SIG-M5 treated with dmso at 0.1 percent for 504 hours (cell line): ENCODE measurements around the gene ZNF223.

ENCODE experiments used
- DNase-seq: peaks from one replicate; lab custom pipeline; 2025; ENCODE audit not compliant: unreplicated experiment; lab: John Stamatoyannopoulos, UW

The ZNF223 gene

GRCh38 chr19:44051650-44052402 is at the start of gene ZNF223:
ZNF223 (plus strand) TSS chr19:44052036; CDS start chr19:44055177, 3,141 bp downstream.
- peak; percentile 67 for DNase-seq

DNA sequence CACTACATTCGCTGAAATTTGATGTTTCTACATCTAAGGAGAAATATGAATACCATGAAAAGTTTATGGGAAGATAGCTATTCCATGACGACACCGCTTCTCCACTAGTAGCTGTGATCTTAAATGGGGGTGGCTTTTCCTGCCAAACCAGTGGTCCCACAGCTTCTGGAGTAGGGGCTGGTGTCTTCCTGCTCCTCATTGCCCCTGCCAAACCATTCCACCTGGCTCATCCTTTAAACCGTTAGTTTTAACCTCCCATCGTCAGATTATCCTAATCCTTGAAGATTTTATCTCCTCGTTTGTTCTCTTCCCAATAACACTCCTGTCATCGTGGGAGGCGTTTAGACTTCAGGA is 49.6 kb upstream of the ZNF223 start:
- DNase-seq, result no peak

DNA sequence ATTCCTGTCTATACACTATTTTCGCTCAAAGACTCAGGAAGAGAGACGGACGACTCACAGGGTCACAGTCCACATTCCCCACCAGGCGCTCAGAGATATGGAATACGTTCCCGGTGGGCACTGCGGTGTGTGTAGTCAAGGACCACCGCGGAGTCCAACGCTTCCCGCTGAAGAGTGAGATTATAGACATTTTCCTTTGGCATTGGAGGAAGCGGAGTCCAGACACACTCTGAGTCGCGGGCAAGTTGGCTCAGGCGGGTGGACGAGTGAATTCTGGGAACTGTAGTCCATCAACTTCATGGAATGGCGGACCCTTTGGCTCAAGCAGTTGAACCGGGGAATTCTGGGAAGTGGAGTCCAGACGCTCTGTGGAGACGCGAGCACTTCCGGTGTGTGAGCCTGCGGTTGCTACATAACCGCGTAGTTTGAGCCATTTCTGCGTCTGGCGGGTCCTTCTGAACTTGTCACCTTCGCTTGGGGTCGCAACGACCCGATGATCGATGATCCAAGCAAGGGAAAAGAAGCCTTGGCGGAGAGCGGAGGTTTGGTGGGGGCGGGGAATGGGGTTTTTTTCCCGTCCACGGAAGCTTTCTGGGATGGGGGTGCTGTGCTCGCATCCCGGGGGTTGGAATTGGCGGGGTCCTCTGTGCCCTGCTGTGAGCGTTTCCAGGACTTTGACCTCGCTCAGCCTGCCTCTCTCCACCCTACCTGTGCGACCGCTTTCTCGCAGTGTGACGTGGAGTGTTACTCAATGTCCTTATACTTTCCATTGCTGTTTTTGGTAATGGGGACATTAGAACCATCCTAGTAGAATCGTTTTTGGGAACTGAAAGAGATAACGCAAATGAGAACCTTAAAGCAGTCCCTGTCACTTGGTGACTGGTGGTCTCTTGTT is 49.0 kb upstream of the ZNF223 start, which contains the start of gene ZNF230:
Gene ZNF230 (plus strand): TSS at position 392 of the 895 bp plus-strand sequence. CDS start 4,122 bp downstream, outside the sequence.
- peak; percentile 98 for DNase-seq

GRCh38 chr19:44003461-44004009 is 48.3 kb upstream of the ZNF223 start:
- DNase-seq, result peak; percentile 72

GRCh38 chr19:44005973-44006372 is 45.9 kb upstream of the ZNF223 start:
- DNase-seq, result peak; percentile 58

- DNase-seq, result no peak
Measured at GRCh38 chr19:44007473-44007872, 44.4 kb upstream of the ZNF223 start.

DNA sequence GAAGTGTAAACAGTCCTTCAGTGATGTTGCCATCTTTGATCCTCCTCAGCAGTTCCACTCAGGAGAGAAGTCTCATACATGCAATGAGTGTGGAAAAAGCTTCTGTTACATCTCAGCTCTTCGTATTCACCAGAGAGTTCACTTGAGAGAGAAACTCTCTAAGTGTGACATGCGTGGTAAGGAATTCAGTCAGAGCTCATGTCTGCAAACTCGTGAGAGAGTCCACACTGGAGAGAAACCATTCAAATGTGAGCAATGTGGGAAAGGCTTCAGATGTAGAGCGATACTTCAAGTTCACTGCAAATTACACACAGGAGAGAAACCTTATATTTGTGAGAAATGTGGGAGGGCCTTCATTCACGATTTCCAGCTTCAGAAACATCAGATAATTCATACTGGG is 41.4 kb upstream of the ZNF223 start:
- DNase-seq, result no peak

- DNase-seq, result no peak
Measured at GRCh38 chr19:44019498-44019897, 32.3 kb upstream of the ZNF223 start.

- no peak for DNase-seq
Measured at GRCh38 chr19:44021221-44021620, 30.6 kb upstream of the ZNF223 start.

- no peak for DNase-seq
Measured at GRCh38 chr19:44024900-44025216, 27.0 kb upstream of the ZNF223 start.

GRCh38 chr19:44025217-44025936 is 26.5 kb upstream of the ZNF223 start, which contains the start of gene ZNF222:
ZNF222 (plus strand) TSS chr19:44025379; CDS start chr19:44025437, 58 bp downstream.
- DNase-seq, result peak; percentile 90

DNA sequence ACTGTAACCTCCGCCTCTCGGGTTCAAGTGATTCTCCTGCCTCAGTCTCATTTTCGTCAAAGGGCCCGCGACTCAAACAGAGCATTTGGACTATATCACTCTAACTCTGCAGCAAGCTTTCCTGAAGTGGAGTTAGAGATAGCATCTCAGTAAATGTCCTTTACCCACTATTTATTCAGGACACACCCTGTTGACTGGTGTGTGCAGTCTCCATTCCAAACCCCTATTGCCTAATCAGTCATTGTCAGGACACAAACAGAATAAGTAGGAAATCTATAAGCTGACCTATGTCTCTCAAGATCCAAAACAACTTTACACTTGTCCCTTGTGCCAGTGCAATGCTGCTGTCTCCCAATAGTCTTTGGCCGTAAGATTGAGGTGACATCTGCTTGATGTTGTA is 25.2 kb upstream of the ZNF223 start:
- peak; percentile 35 for DNase-seq

DNA sequence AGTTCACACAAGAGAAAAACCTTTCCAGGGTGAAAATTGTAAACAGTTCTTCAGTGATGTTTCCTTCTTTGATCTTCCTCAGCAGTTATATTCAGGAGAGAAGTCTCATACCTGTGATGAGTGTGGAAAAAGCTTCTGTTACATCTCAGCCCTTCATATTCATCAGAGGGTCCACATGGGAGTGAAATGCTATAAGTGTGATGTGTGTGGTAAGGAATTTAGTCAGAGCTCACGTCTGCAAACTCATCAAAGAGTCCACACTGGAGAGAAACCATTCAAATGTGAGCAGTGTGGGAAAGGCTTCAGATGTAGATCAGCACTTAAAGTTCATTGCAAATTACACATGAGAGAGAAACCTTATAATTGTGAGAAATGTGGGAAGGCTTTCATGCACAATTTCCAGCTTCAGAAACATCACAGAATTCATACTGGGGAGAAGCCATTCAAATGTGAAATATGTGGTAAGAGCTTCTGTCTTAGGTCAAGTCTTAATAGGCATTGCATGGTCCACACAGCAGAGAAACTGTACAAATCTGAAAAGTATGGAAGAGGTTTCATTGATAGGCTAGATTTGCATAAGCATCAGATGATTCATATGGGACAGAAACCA is 19.7 kb upstream of the ZNF223 start:
- no peak for DNase-seq

- DNase-seq, result no peak
Measured at GRCh38 chr19:44042147-44042546, 9.7 kb upstream of the ZNF223 start.

DNA sequence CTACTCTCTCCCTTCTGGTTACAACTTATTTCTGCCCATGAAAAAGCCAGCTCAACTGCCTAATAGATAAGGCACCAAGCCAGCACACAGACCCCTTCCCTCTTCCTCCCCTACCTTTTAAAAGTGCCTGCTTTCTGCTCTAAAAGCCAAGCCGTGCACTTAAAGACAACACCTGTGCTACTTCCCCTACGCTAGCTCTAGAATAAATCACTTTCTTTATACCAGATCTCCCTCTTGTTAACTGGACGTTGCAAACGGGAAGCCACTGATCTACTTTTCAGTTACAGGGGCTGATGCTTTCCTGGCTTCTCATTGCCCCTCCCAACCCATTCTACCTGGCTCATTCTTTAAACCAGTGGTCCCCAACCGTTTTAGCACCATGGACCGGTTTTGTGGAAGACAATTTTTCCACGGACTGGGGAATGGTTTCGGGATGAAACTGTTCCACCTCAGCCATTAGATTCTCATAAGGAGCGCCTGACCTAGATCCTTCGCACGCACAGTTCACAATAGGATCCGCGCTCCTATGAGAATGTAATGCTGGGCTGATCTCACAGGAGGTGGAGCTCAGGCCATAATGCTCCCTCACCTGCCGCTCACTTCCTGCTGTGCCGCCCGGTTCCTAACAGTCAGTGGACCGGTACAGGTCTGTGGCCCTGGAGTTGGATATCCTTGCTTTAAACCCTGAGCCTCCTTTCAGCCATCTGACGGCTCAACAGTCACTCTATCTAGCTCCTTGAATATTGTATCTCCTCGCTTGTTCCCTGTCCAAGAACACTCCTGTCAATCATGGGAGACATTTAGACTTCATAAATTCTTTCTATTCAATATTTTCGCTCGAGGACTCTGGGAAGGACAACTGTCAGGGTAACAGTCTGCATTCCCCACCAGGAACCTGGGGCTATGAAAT is 841 bp upstream of the ZNF223 start:
- DNase-seq, result no peak

DNA sequence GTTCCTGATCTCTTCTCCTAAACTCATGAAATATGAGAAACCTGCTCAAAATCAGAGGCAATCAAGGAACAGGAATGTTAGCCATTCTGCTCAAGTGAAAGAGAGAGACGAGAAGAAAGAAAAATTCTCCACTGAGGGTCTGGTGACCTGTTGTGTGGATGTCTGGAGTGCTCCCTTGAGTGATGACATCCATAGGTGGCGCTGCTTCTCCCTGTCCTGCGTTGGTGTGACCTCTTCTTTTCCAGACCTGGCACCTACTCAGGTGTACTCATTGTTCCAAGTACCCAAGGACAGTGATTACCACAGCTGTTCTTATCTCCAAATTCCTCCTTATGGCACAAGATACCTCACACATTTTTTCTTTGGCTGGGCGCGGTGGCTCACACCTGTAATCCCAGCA is 4.0 kb downstream of the ZNF223 start:
- no peak for DNase-seq

- no peak for DNase-seq
Measured at GRCh38 chr19:44059229-44059628, 7.4 kb downstream of the ZNF223 start.

DNA sequence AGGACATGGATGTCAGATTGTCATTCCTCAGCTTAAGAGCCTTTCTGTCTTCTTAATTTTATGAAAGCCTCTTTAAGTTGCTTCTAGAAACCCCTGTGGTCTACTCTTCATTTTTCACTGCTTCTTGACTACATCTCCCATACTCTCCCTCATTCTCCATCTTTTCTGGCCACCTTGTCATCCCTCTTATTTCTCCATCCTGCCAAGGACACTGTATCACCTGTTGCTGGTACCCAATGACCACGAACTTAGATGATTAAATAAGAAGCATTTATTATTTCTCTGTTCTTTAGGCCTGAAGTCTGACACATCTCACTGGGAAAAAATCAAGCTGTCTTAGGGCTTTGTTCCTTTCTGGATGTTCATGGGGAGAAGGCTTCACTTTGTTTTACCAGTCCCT is 9.2 kb downstream of the ZNF223 start:
- DNase-seq, result no peak

DNA sequence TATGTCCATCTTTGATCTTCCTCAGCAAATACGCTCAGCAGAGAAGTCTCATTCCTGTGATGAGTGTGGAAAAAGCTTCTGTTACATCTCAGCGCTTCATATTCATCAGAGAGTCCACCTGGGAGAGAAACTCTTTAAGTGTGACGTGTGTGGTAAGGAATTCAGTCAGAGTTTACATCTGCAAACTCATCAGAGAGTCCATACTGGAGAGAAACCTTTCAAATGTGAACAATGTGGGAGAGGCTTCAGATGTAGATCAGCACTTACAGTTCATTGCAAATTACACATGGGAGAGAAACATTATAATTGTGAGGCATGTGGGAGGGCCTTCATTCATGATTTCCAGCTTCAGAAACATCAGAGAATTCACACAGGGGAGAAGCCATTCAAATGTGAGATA is 14.5 kb downstream of the ZNF223 start:
- no peak for DNase-seq

DNA sequence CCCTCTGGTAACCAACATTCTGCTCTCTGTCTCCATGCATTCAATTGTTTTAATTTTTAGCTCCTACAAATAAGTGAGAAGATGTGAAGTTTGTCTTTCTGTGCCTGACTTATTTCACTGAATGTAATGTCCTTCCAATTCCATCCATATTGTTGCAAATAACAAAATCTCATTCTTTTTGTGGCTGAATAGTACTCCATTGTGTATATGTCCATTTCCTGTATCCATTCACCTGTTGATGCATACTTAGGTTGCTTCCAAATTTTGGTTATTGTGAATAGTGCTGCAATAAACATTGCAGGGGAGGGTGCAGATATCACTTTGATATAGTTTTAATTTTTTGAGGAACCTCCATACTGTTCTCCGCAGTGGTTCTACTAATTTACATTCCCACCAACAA is 17.6 kb downstream of the ZNF223 start:
- no peak for DNase-seq
